ENCODE results near the gene GPC6. TPM values are rescaled to one million over a fixed set of nuclear protein-coding genes. Genes with fewer than 3 reads are reported as not detected.

The GPC6 gene
- total RNA-seq, 1 experiment from 2014 or later: 0.22 TPM

DNA sequence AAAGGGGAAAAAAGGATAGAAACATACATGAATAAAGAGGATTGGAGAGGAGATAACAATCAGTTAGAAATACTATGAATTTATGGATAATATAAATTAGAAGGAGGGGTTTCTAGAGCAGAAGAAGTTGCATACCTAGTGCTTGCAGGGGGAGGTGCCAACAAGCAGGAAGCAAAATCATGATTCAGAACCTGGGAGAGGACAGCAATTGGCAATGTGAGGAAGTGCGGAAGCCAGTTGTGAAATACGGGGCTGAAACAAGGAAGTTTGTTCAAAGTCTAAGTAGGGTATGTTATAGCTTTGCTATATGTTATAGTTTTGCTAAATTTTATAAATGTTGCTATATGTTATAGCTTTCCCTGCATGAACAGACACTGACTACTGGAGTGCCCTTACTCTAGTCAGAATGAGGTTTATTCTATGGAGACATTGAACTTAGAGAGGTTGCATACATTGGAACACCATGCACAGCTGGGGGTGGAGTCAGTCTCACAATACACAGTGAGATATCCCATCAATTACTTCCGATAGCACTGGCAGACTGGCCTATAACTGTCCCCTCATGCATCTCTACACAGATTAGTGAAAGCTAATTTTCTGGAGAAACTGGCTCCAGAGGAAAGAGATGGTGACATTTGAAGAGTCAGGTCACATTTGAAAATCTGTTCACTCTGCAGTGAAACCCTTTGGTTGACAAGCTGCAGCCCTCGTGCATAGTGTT is 92.1 kb downstream of the GPC6 start:
- no TSS peak for BruUV-seq (replicated peaks)
- Histone ChIP-seq H4K20me1 (ENCODE audit: insufficient read depth) (no peaks in the 10 kb centered on the region), H3K79me2 (ENCODE audit: insufficient read depth, low read length) (no peaks in the 10 kb centered on the region), H3K4me1 (ENCODE audit: control insufficient read depth in 1 of 2, insufficient read depth in 2 of 2, low read length in 2 of 2) (no peaks in the 10 kb centered on the region), H3K9me3 (ENCODE audit: control insufficient read depth in 1 of 2, insufficient read depth in 1 of 2, low read depth in 1 of 2, low read length in 2 of 2) (peaks cover 4 to 31% of the 10 kb centered on the region in 2 experiments; a peak in 2 of 4 replicates), H3K9me2 (ENCODE audit: insufficient read depth) (no peaks in the 10 kb centered on the region), H3K4me3 (replicated peaks in 1 of 2; ENCODE audit: low read depth in 1 of 2, low read length in 2 of 2) (no peak overlapping the region), H3K36me3 (ENCODE audit: control insufficient read depth in 1 of 2, insufficient read depth in 2 of 2, low read length in 2 of 2) (no peaks in the 10 kb centered on the region), H2AFZ (ENCODE audit: low read depth, low read length, poor library complexity, severe bottlenecking) (no peak overlapping the region), H3K27me3 (ENCODE audit: insufficient read depth, low read length) (no peaks in the 10 kb centered on the region), H3K27ac (ENCODE audit: low read depth, low read length) (no peak overlapping the region), H3K4me2 (ENCODE audit: low read length) (no peak overlapping the region), H3K9ac (ENCODE audit: low read length) (no peak overlapping the region)
- DNase-seq (ENCODE audit: low read depth, low spot score): no peak
- intact Hi-C loops (cut with micrococcal nuclease): no loop called here
- ATAC-seq: no peak
- no peak for TF ChIP-seq POLR2A (IDR thresholded peaks at IDR 0.05; ENCODE audit: borderline replicate concordance, extremely low read depth, insufficient read depth, insufficient read length)
- TF ChIP-seq ZFX (IDR thresholded peaks at IDR 0.05): no peak
- TF ChIP-seq EZH2 (IDR thresholded peaks at IDR 0.05): no peak
- TF ChIP-seq EGR1 (IDR thresholded peaks at IDR 0.05; ENCODE audit: low read depth): no peak
- no peak for TF ChIP-seq CBX3 (IDR thresholded peaks at IDR 0.05; ENCODE audit: low read depth)
- TF ChIP-seq EZH2phosphoT487 (IDR thresholded peaks at IDR 0.05; ENCODE audit: borderline replicate concordance): no peak
- no peak for TF ChIP-seq YY1 (IDR thresholded peaks at IDR 0.05; ENCODE audit: extremely low read depth, insufficient replicate concordance, low read depth, low read length)
- TF ChIP-seq JUND (IDR thresholded peaks at IDR 0.05): no peak
- TF ChIP-seq, protein P1, sequence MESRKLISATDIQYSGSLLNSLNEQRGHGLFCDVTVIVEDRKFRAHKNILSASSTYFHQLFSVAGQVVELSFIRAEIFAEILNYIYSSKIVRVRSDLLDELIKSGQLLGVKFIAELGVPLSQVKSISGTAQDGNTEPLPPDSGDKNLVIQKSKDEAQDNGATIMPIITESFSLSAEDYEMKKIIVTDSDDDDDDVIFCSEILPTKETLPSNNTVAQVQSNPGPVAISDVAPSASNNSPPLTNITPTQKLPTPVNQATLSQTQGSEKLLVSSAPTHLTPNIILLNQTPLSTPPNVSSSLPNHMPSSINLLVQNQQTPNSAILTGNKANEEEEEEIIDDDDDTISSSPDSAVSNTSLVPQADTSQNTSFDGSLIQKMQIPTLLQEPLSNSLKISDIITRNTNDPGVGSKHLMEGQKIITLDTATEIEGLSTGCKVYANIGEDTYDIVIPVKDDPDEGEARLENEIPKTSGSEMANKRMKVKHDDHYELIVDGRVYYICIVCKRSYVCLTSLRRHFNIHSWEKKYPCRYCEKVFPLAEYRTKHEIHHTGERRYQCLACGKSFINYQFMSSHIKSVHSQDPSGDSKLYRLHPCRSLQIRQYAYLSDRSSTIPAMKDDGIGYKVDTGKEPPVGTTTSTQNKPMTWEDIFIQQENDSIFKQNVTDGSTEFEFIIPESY (IDR thresholded peaks at IDR 0.05; ENCODE audit: extremely low read depth, insufficient replicate concordance, low read length): no peak
- CTCF ChIA-PET: no interaction called here
- RAD21 ChIA-PET (ENCODE audit: low non-redundant PET in 1 of 2, low total read pairs in 2 of 2, uncharacterized antibody in 2 of 2, unreplicated experiment in 2 of 2): no interaction called here
- POLR2A ChIA-PET: no interaction called here
